ENCODE data around the gene SPAG16.
A peak's percentile ranks its signal among the peaks of the same experiment; 100 is the strongest.
"Not testable (repeated sequence)": the region's sequence is repeated elsewhere in the genome, so short reads cannot be mapped to it uniquely, and the experiment has no call there.

SPAG16 gene

GRCh38 chr2:214034417-214034816 lies 750.2 kb downstream of the SPAG16 start:
- ATAC-seq (peak; percentile 18), DNase-seq (no peak)
- Mint-ChIP-seq H3K9me3 (peaks cover 0 to 7% of the 10 kb centered on the region in 2 donors), H3K4me3 (no peak overlapping the region), H3K27me3 (no peaks in the 10 kb centered on the region), H3K27ac (no peak overlapping the region), H3K4me1 (no peaks in the 10 kb centered on the region)

GRCh38 chr2:214035091-214035852 lies 751.0 kb downstream of the SPAG16 start:
- ATAC-seq: peak; percentile 31

GRCh38 chr2:214035921-214036320 lies 751.7 kb downstream of the SPAG16 start:
- H3K4me1 Mint-ChIP-seq: no peaks in the 10 kb centered on the region
- H3K4me3 Mint-ChIP-seq: no peak overlapping the region
- no peak overlapping the region for H3K27ac Mint-ChIP-seq
- ATAC-seq (no peak), DNase-seq (no peak)
- peaks cover 0 to 7% of the 10 kb centered on the region in 2 donors for H3K9me3 Mint-ChIP-seq
- no peaks in the 10 kb centered on the region for H3K27me3 Mint-ChIP-seq

More at GRCh38 chr2:214035091-214035852, 751.0 kb downstream of the SPAG16 start:
- H3K27ac Mint-ChIP-seq: no peak overlapping the region
- H3K9me3 Mint-ChIP-seq: peaks cover 0 to 7% of the 10 kb centered on the region in 2 donors
- no peak for DNase-seq
- no peak overlapping the region for H3K4me3 Mint-ChIP-seq
- no peaks in the 10 kb centered on the region for H3K27me3 Mint-ChIP-seq
- no peaks in the 10 kb centered on the region for H3K4me1 Mint-ChIP-seq

GRCh38 chr2:214038186-214038585 lies 753.9 kb downstream of the SPAG16 start:
- DNase-seq: no peak
- no peak for ATAC-seq
- Mint-ChIP-seq H3K27me3 (no peaks in the 10 kb centered on the region), H3K9me3 (no peaks in the 10 kb centered on the region), H3K4me1 (no peaks in the 10 kb centered on the region), H3K4me3 (no peak overlapping the region), H3K27ac (no peak overlapping the region)

GRCh38 chr2:214050731-214051130 lies 766.5 kb downstream of the SPAG16 start:
- ATAC-seq (no peak), DNase-seq (no peak)
- no peak overlapping the region for H3K27ac Mint-ChIP-seq
- H3K4me3 Mint-ChIP-seq: no peak overlapping the region
- peaks cover 2 to 8% of the 10 kb centered on the region in 2 donors for H3K9me3 Mint-ChIP-seq
- no peaks in the 10 kb centered on the region for H3K4me1 Mint-ChIP-seq
- H3K27me3 Mint-ChIP-seq: no peaks in the 10 kb centered on the region

GRCh38 chr2:214051585-214051984 lies 767.3 kb downstream of the SPAG16 start:
- no peaks in the 10 kb centered on the region for H3K4me1 Mint-ChIP-seq
- H3K27me3 Mint-ChIP-seq: no peaks in the 10 kb centered on the region

GRCh38 chr2:214052235-214052634 lies 768.0 kb downstream of the SPAG16 start:
- no peaks in the 10 kb centered on the region for H3K9me3 Mint-ChIP-seq
- ATAC-seq (no peak), DNase-seq (no peak)
- H3K27ac Mint-ChIP-seq: no peak overlapping the region
- H3K4me1 Mint-ChIP-seq: no peaks in the 10 kb centered on the region
- H3K27me3 Mint-ChIP-seq: no peaks in the 10 kb centered on the region
- no peak overlapping the region for H3K4me3 Mint-ChIP-seq

More at GRCh38 chr2:214051585-214051984, 767.3 kb downstream of the SPAG16 start:
- DNase-seq (no peak), ATAC-seq (no peak)
- Mint-ChIP-seq H3K27ac (no peak overlapping the region), H3K9me3 (peaks cover 0 to 1% of the 10 kb centered on the region in 2 donors), H3K4me3 (no peak overlapping the region)

GRCh38 chr2:214057986-214058385 lies 773.7 kb downstream of the SPAG16 start:
- Mint-ChIP-seq H3K27me3 (no peaks in the 10 kb centered on the region), H3K9me3 (peaks cover 6 to 8% of the 10 kb centered on the region in 2 donors), H3K4me1 (no peaks in the 10 kb centered on the region), H3K4me3 (no peak overlapping the region), H3K27ac (no peak overlapping the region)
- ATAC-seq (no peak), DNase-seq (no peak)

GRCh38 chr2:214062279-214062678 lies 778.0 kb downstream of the SPAG16 start:
- not testable (repeated sequence) for H3K4me3 Mint-ChIP-seq, H3K27ac Mint-ChIP-seq, H3K4me1 Mint-ChIP-seq, H3K9me3 Mint-ChIP-seq, DNase-seq, H3K27me3 Mint-ChIP-seq, ATAC-seq

- Mint-ChIP-seq H3K4me1 (no peaks in the 10 kb centered on the region), H3K27ac (no peak overlapping the region), H3K9me3 (peaks cover 6 to 8% of the 10 kb centered on the region in 2 donors), H3K27me3 (no peaks in the 10 kb centered on the region), H3K4me3 (no peak overlapping the region)
- DNase-seq (no peak), ATAC-seq (no peak)
Measured at GRCh38 chr2:214064471-214064870, 780.2 kb downstream of the SPAG16 start.

- Mint-ChIP-seq H3K4me1 (no peaks in the 10 kb centered on the region), H3K27me3 (no peaks in the 10 kb centered on the region), H3K27ac (peak overlapping the region in 1 of 2 donors; percentile 27), H3K9me3 (peaks cover 6 to 8% of the 10 kb centered on the region in 2 donors), H3K4me3 (no peak overlapping the region)
- DNase-seq: no peak
- no peak for ATAC-seq
Measured at GRCh38 chr2:214066862-214067261, 782.6 kb downstream of the SPAG16 start.

GRCh38 chr2:214069254-214069653 lies 785.0 kb downstream of the SPAG16 start:
- Mint-ChIP-seq H3K4me1 (no peaks in the 10 kb centered on the region), H3K9me3 (no peaks in the 10 kb centered on the region), H3K27me3 (no peaks in the 10 kb centered on the region), H3K4me3 (no peak overlapping the region), H3K27ac (no peak overlapping the region)
- ATAC-seq (peak; percentile 76), DNase-seq (no peak)

- H3K27ac Mint-ChIP-seq: no peak overlapping the region
- H3K4me1 Mint-ChIP-seq: no peaks in the 10 kb centered on the region
- DNase-seq (no peak), ATAC-seq (no peak)
- no peak overlapping the region for H3K4me3 Mint-ChIP-seq
- H3K27me3 Mint-ChIP-seq: no peaks in the 10 kb centered on the region
- H3K9me3 Mint-ChIP-seq: no peaks in the 10 kb centered on the region
Measured at GRCh38 chr2:214075456-214075855, 791.2 kb downstream of the SPAG16 start.

- H3K4me1 Mint-ChIP-seq: no peaks in the 10 kb centered on the region
- no peaks in the 10 kb centered on the region for H3K27me3 Mint-ChIP-seq
- ATAC-seq (no peak), DNase-seq (no peak)
- no peak overlapping the region for H3K4me3 Mint-ChIP-seq
- no peaks in the 10 kb centered on the region for H3K9me3 Mint-ChIP-seq
- H3K27ac Mint-ChIP-seq: no peak overlapping the region
Measured at GRCh38 chr2:214076527-214076926, 792.3 kb downstream of the SPAG16 start.

GRCh38 chr2:214077727-214078126 lies 793.5 kb downstream of the SPAG16 start:
- no peaks in the 10 kb centered on the region for H3K27me3 Mint-ChIP-seq

GRCh38 chr2:214079032-214079431 lies 794.8 kb downstream of the SPAG16 start:
- no peak overlapping the region for H3K4me3 Mint-ChIP-seq
- no peaks in the 10 kb centered on the region for H3K4me1 Mint-ChIP-seq
- no peak overlapping the region for H3K27ac Mint-ChIP-seq
- no peaks in the 10 kb centered on the region for H3K27me3 Mint-ChIP-seq
- ATAC-seq (no peak), DNase-seq (no peak)
- no peaks in the 10 kb centered on the region for H3K9me3 Mint-ChIP-seq

More at GRCh38 chr2:214077727-214078126, 793.5 kb downstream of the SPAG16 start:
- H3K27ac Mint-ChIP-seq: no peak overlapping the region
- DNase-seq (no peak), ATAC-seq (no peak)
- no peaks in the 10 kb centered on the region for H3K4me1 Mint-ChIP-seq
- no peak overlapping the region for H3K4me3 Mint-ChIP-seq
- no peaks in the 10 kb centered on the region for H3K9me3 Mint-ChIP-seq

GRCh38 chr2:214088536-214088935 lies 804.3 kb downstream of the SPAG16 start:
- no peaks in the 10 kb centered on the region for H3K4me1 Mint-ChIP-seq
- no peaks in the 10 kb centered on the region for H3K9me3 Mint-ChIP-seq
- no peak overlapping the region for H3K4me3 Mint-ChIP-seq
- no peak for ATAC-seq
- no peak for DNase-seq
- no peak overlapping the region for H3K27ac Mint-ChIP-seq
- no peaks in the 10 kb centered on the region for H3K27me3 Mint-ChIP-seq
